ENCODE measurements around the gene PATL2. TPM values are rescaled to one million over a fixed set of nuclear protein-coding genes. Genes with fewer than 3 reads are reported as not detected.
"Not testable (repeated sequence)": the region's sequence is repeated elsewhere in the genome, so short reads cannot be mapped to it uniquely, and the experiment has no call there.

PATL2 gene
- total and polyA plus RNA-seq, 7 donors: 0.03 to 0.88 (median 0.23) TPM; not detected in 2

DNA sequence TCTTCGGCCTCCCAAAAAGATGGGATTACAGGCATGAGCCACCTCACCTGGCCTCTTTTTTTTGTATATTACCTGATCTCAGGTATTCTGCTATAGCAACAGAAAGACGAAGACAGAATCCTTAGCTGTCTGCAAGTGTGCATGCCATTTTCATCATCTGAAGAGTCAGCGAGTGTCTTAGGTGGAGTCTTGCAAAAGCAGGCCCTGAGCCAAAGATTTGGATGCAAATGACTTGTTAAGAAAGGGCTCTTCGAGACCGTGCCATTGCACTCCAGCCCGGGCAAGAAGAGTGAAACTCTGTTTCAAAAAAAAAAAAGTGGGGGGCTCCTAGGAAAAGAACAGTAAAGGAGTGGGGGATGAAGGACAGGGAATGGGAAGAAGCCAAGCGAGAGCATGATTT, 15.0 kb upstream of the PATL2 start:
- ATAC-seq (no peak), DNase-seq (no peak)
- Histone ChIP-seq H3K36me3 (ENCODE audit: insufficient read depth in 1 of 2, low read depth in 1 of 2) (no peaks in the 10 kb centered on the region), H3K9me3 (no peaks in the 10 kb centered on the region), H3K4me1 (peaks cover 11% of the 10 kb centered on the region), H3K27me3 (ENCODE audit: insufficient read depth in 3 of 3, low read length in 2 of 3) (no peaks in the 10 kb centered on the region), H3K4me3 (peak overlapping the region; percentile 29), H3K27ac (peak overlapping the region; percentile 93)
- intact Hi-C loops (cut with DNase I): no loop called here
- TF ChIP-seq, protein P1, sequence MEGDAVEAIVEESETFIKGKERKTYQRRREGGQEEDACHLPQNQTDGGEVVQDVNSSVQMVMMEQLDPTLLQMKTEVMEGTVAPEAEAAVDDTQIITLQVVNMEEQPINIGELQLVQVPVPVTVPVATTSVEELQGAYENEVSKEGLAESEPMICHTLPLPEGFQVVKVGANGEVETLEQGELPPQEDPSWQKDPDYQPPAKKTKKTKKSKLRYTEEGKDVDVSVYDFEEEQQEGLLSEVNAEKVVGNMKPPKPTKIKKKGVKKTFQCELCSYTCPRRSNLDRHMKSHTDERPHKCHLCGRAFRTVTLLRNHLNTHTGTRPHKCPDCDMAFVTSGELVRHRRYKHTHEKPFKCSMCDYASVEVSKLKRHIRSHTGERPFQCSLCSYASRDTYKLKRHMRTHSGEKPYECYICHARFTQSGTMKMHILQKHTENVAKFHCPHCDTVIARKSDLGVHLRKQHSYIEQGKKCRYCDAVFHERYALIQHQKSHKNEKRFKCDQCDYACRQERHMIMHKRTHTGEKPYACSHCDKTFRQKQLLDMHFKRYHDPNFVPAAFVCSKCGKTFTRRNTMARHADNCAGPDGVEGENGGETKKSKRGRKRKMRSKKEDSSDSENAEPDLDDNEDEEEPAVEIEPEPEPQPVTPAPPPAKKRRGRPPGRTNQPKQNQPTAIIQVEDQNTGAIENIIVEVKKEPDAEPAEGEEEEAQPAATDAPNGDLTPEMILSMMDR (IDR thresholded peaks at IDR 0.05): no peak
- WGBS, 3 donors: 65 to 73% (median 66%) methylated on average over 7 of the region's 7 CpGs

DNA sequence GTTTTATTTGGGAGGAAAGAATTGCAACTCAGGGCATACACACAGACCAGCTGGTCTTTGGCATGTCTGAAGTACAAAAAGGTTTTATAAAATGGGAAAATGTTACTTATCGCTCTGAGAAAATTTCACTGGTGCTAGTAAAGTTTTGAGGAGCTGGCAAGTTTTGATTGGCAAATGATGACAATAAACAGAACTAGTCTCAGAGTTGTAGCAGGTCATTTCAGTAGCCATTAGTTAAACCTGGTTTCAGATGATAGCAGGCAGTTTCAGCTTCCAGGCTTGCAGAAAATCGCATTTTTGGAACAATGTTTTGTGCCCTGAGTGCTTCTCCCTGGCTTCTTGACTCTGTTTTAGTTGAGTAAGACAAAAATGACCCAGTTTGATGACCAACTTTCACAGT, 10.9 kb upstream of the PATL2 start:
- intact Hi-C loops (cut with DNase I): no loop called here
- Histone ChIP-seq H3K4me1 (peaks cover 3% of the 10 kb centered on the region), H3K27me3 (ENCODE audit: insufficient read depth in 3 of 3, low read length in 2 of 3) (no peaks in the 10 kb centered on the region), H3K9me3 (no peaks in the 10 kb centered on the region), H3K36me3 (ENCODE audit: insufficient read depth in 1 of 2, low read depth in 1 of 2) (peaks cover 6 to 27% of the 10 kb centered on the region in 2 donors), H3K4me3 (no peak overlapping the region), H3K27ac (no peak overlapping the region)
- TF ChIP-seq, protein P1 (IDR thresholded peaks at IDR 0.05): no peak
- no peak for ATAC-seq
- DNase-seq: no peak
- 83 to 88% (median 85%) methylated on average over 2 of the region's 2 CpGs for WGBS, 3 donors

DNA sequence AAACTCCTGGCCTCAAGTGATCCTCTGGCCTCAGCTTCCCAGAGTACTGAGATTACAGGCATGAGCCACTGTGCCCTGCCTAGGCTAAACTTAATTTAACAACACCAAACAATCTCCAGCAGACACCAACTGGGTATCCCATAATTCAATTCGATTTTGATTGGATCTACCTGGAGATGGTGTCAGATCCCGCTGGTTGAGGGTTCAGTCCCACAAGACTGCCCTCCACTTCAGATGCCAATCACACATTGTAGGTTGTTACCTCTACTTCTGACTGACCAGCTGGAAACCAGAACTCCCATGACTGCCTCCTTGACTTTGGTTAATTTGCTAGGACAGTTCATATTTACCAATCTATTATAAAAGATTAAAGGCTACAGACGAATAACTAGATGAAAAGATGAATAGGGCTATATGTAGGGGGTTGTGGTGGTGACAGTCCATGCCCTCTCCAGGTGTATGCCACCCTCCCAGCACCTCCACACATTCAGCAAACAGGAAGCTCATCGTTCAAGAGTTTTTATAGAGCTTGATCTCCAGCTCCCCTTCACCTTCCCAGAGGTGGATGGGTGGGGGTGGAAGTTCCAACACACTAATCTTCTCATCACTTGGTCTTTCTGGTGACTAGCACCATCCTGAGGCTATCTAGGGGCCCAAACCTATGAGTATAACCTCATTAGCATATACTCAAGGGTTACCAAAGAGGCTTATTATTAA, 9.5 kb upstream of the PATL2 start:
- TF ChIP-seq, protein P1 (IDR thresholded peaks at IDR 0.05): no peak
- Histone ChIP-seq H3K4me1 (no peaks in the 10 kb centered on the region), H3K4me3 (no peak overlapping the region), H3K9me3 (no peaks in the 10 kb centered on the region), H3K27ac (no peak overlapping the region), H3K36me3 (ENCODE audit: insufficient read depth in 1 of 2, low read depth in 1 of 2) (peaks cover 15 to 41% of the 10 kb centered on the region in 2 donors), H3K27me3 (ENCODE audit: insufficient read depth in 3 of 3, low read length in 2 of 3) (no peaks in the 10 kb centered on the region)
- WGBS, 3 donors: 87 to 89% (median 87%) methylated on average over 4 of the region's 4 CpGs
- ATAC-seq: no peak
- intact Hi-C loops (cut with DNase I): no loop called here
- no peak for DNase-seq

DNA sequence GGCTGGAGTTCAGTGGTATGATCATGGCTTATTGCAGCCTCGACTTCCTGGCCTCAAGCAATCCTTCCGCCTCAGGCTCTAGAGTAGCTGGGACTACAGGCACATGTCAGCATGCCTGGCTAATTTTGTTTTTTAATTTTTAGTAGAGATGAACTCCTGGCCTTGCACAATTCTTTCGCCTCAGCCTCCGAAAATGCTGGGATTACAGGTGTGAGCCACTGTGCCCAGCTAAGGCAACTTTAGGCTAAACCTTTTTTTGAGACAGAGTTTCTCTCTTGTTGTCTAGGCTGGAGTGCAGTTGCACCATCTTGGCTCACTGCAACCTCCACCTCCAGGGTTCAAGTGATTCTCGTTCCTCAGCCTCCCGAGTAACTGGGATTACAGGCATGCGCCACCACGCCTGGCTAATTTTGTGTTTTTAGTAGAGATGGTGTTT, 8.9 kb upstream of the PATL2 start:
- not testable (repeated sequence) for DNase-seq

DNA sequence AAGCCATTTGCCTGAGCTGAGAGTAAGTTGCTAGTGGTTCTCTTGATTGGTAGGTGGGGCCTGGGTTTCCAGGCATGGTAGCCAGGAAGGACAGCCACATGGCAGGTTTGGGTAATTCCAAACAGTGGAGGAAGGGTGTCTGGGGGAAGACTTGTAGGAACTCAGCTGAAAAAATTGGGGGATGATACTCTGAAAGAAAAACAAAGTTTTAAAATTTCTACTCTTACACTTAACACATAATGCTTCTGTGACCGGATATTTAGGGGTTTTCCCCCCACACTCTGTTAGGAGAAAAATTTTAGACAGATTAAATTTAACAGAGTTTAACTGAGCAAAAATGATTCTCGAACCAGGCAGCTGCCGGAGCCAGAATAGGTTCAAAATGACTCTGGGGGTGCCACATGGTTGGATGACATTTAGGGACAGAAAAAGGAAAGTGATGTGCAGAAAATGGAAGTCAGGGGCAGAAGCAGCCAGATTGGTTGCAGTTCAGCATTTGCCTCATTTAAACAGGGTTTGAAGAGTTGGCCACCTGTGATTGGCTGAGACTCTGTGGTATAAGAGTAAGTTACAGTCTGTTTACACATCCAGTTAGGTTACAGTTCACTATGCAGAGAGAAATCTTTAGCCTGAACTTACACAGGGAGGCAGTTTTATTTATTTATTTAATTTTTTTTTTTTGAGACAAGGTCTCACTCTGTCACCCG, 8.3 kb upstream of the PATL2 start:
- ATAC-seq (peak in 3 of 4 donors; percentile 13 to 45 (median 32)), DNase-seq (no peak)
- no peak overlapping the region for H3K27ac ChIP-seq
- H3K4me3 ChIP-seq: no peak overlapping the region
- no peaks in the 10 kb centered on the region for H3K9me3 ChIP-seq
- 74 to 81% (median 75%) methylated on average over 4 of the region's 4 CpGs for WGBS, 3 donors
- intact Hi-C loops (cut with DNase I): no loop called here
- TF ChIP-seq, protein P1 (IDR thresholded peaks at IDR 0.05): no peak
- peaks cover 17 to 49% of the 10 kb centered on the region in 2 donors for H3K36me3 ChIP-seq (ENCODE audit: insufficient read depth in 1 of 2, low read depth in 1 of 2)
- H3K27me3 ChIP-seq (ENCODE audit: insufficient read depth in 3 of 3, low read length in 2 of 3): no peaks in the 10 kb centered on the region
- no peaks in the 10 kb centered on the region for H3K4me1 ChIP-seq

More for the DNA sequence above, 8.9 kb upstream of the PATL2 start:
- H3K27me3 ChIP-seq (ENCODE audit: insufficient read depth in 3 of 3, low read length in 2 of 3); H3K4me3 ChIP-seq; intact Hi-C loops (cut with DNase I); ATAC-seq; H3K9me3 ChIP-seq; H3K4me1 ChIP-seq; H3K27ac ChIP-seq: not testable (repeated sequence)
- H3K36me3 ChIP-seq (ENCODE audit: insufficient read depth in 1 of 2, low read depth in 1 of 2): peaks cover 17 to 47% of the 10 kb centered on the region in 2 donors
- WGBS, 3 donors: 92 to 93% (median 92%) methylated on average over 8 of the region's 8 CpGs

Measured in psoas muscle (tissue), 8 donors.